Cerebellar nuclear complex (tissue), 1 donor: ENCODE data around the gene CTTNBP2NL.
"Not testable (repeated sequence)": the region's sequence is repeated elsewhere in the genome, so short reads cannot be mapped to it uniquely, and the experiment has no call there.

Experiments
- DNase-seq, 2 experiments: peaks; one replicate each; lab custom pipeline; 2025; lab: John Stamatoyannopoulos, UW

Gene CTTNBP2NL

GRCh38 chr1:112386731-112387346, 9.2 kb upstream of the CTTNBP2NL start:
- no peak for DNase-seq

GRCh38 chr1:112387807-112388206, 8.2 kb upstream of the CTTNBP2NL start:
- DNase-seq: no peak

GRCh38 chr1:112388436-112388835, 7.6 kb upstream of the CTTNBP2NL start:
- peak in 1 of 2 experiments; percentile 5 for DNase-seq

GRCh38 chr1:112389689-112390088, 6.3 kb upstream of the CTTNBP2NL start:
- no peak for DNase-seq

GRCh38 chr1:112390335-112390734, 5.7 kb upstream of the CTTNBP2NL start:
- not testable (repeated sequence) for DNase-seq

- peak in 1 of 2 experiments; percentile 69 for DNase-seq
These were observed 5.0 kb upstream of the CTTNBP2NL start for GRCh38 chr1:112390775-112391602.

GRCh38 chr1:112391603-112391940, 4.4 kb upstream of the CTTNBP2NL start:
- no peak for DNase-seq

GRCh38 chr1:112393631-112393974, 2.4 kb upstream of the CTTNBP2NL start:
- no peak for DNase-seq

- no peak for DNase-seq
These were observed 1.3 kb upstream of the CTTNBP2NL start for GRCh38 chr1:112394743-112395062.

- DNase-seq: no peak
These were observed 676 bp upstream of the CTTNBP2NL start for GRCh38 chr1:112395256-112395820.

- DNase-seq: no peak
These were observed 848 bp downstream of the CTTNBP2NL start for GRCh38 chr1:112396653-112397471.

- DNase-seq: no peak
These were observed 1.8 kb downstream of the CTTNBP2NL start for GRCh38 chr1:112397841-112398240.

GRCh38 chr1:112399456-112399855, 3.4 kb downstream of the CTTNBP2NL start:
- no peak for DNase-seq

GRCh38 chr1:112400706-112401105, 4.7 kb downstream of the CTTNBP2NL start:
- DNase-seq: not testable (repeated sequence)

GRCh38 chr1:112402682-112403643, 6.9 kb downstream of the CTTNBP2NL start:
- no peak for DNase-seq

- DNase-seq: no peak
These were observed 10.8 kb downstream of the CTTNBP2NL start for GRCh38 chr1:112406771-112407170.

GRCh38 chr1:112409414-112409813, 13.4 kb downstream of the CTTNBP2NL start:
- DNase-seq: no peak

- DNase-seq: no peak
These were observed 14.7 kb downstream of the CTTNBP2NL start for GRCh38 chr1:112410673-112411072.

- DNase-seq: no peak
These were observed 21.3 kb downstream of the CTTNBP2NL start for GRCh38 chr1:112417271-112417670.

- no peak for DNase-seq
These were observed 22.3 kb downstream of the CTTNBP2NL start for GRCh38 chr1:112418099-112418892.

GRCh38 chr1:112423207-112423606, 27.2 kb downstream of the CTTNBP2NL start:
- no peak for DNase-seq
